Activated CD4-positive, alpha-beta T cell treated with anti-CD3 and anti-CD28 coated beads for 24 hours (primary cell): ENCODE measurements around the gene SETBP1.

ENCODE experiments used
- DNase-seq, 2 donors: peaks; one replicate each; pipeline ENCODE4 v3.0.0-alpha.2; 2020; ENCODE audit warnings: low read depth in 2 of 2

Gene SETBP1

GRCh38 chr18:44680273-44681075 lies at the start of gene SETBP1:
TSS of gene SETBP1 (plus strand) at chr18:44680888. CDS start at chr18:44701347, 20,459 bp downstream.
- DNase-seq, result peak in 1 of 2 donors; percentile 17

- no peak for DNase-seq
Observed at GRCh38 chr18:44632469-44633145, 48.1 kb upstream of the SETBP1 start.

- DNase-seq, result no peak
Observed at GRCh38 chr18:44635546-44635945, 45.1 kb upstream of the SETBP1 start.

GRCh38 chr18:44636241-44636640 lies 44.4 kb upstream of the SETBP1 start:
- DNase-seq, result no peak

- no peak for DNase-seq
Observed at GRCh38 chr18:44637210-44638033, 43.3 kb upstream of the SETBP1 start.

GRCh38 chr18:44638034-44638540 lies 42.6 kb upstream of the SETBP1 start:
- no peak for DNase-seq

GRCh38 chr18:44638811-44639210 lies 41.9 kb upstream of the SETBP1 start:
- DNase-seq, result no peak

GRCh38 chr18:44643004-44643403 lies 37.7 kb upstream of the SETBP1 start:
- DNase-seq, result no peak

- DNase-seq, result no peak
Observed at GRCh38 chr18:44651478-44651877, 29.2 kb upstream of the SETBP1 start.

- no peak for DNase-seq
Observed at GRCh38 chr18:44651918-44652572, 28.6 kb upstream of the SETBP1 start.

GRCh38 chr18:44652722-44653121 lies 28.0 kb upstream of the SETBP1 start:
- no peak for DNase-seq

- DNase-seq, result no peak
Observed at GRCh38 chr18:44654573-44654972, 26.1 kb upstream of the SETBP1 start.

- DNase-seq, result no peak
Observed at GRCh38 chr18:44655435-44655834, 25.3 kb upstream of the SETBP1 start.

- no peak for DNase-seq
Observed at GRCh38 chr18:44659771-44660170, 20.9 kb upstream of the SETBP1 start.

- DNase-seq, result no peak
Observed at GRCh38 chr18:44668270-44668975, 12.3 kb upstream of the SETBP1 start.

- no peak for DNase-seq
Observed at GRCh38 chr18:44671914-44672313, 8.8 kb upstream of the SETBP1 start.

GRCh38 chr18:44672506-44672905 lies 8.2 kb upstream of the SETBP1 start:
- DNase-seq, result no peak

- DNase-seq, result no peak
Observed at GRCh38 chr18:44673256-44673880, 7.3 kb upstream of the SETBP1 start.

- no peak for DNase-seq
Observed at GRCh38 chr18:44677933-44678332, 2.8 kb upstream of the SETBP1 start.

GRCh38 chr18:44678725-44679055 lies 2.0 kb upstream of the SETBP1 start:
- no peak for DNase-seq
